ENCODE results near the gene C9orf43. TPM values are rescaled to one million over a fixed set of nuclear protein-coding genes. Genes with fewer than 3 reads are reported as not detected.

The C9orf43 gene
- total and polyA plus RNA-seq, 10 of the 15 experiments (the other 5 are each of a cell fraction or from before 2014, with no cell fraction given) = 0.08 to 0.79 (median 0.55) TPM

- ChIA-PET CTCF (interaction anchor here (1.2 kb wide), 1 partner anchor 13 kb away, joined by 3 read pairs; no protein-coding TSS in a partner anchor), RAD21 (ENCODE audit: unreplicated experiment) (no interaction called here), POLR2A (no interaction called here), SMC1A (ENCODE audit: uncharacterized antibody, unreplicated experiment) (interaction anchor here (1.3 kb wide), 1 partner anchor 38 kb away, joined by 3 read pairs; the partner anchor contains the start of gene ALAD)
- no peaks in the 10 kb centered on the region for H3K9me3 ChIP-seq (replicated peaks; ENCODE audit: control insufficient read depth, insufficient read depth, low read length)
- H4K20me1 ChIP-seq (ENCODE audit: control insufficient read depth, insufficient read depth) = no peaks in the 10 kb centered on the region
- no peak overlapping the region for H3K27ac ChIP-seq (ENCODE audit: control insufficient read depth, insufficient read depth)
- TF ChIP-seq TAF1 (IDR thresholded peaks at IDR 0.05; ENCODE audit: borderline replicate concordance, low read depth, low read length) = no peak
- TF ChIP-seq RCOR1 (conservative IDR thresholded peaks at IDR 0.05; ENCODE audit: low read depth, low read length) = no peak
- TF ChIP-seq KDM1A (IDR thresholded peaks at IDR 0.05; ENCODE audit: borderline replicate concordance) = no peak
- TF ChIP-seq ZBTB11 (CRISPR knock-in tag; IDR thresholded peaks at IDR 0.05) = no peak
- TF ChIP-seq USF2 (IDR thresholded peaks at IDR 0.05; ENCODE audit: borderline replicate concordance, low read depth, low read length) = no peak
- no peak for TF ChIP-seq HDGF (IDR thresholded peaks at IDR 0.05)
- TF ChIP-seq SUZ12 (IDR thresholded peaks at IDR 0.05; ENCODE audit: unreplicated experiment) = no peak
- no peak for TF ChIP-seq ESRRA (IDR thresholded peaks at IDR 0.05; ENCODE audit: low read length)
- TF ChIP-seq CBX3 (IDR thresholded peaks at IDR 0.05; ENCODE audit: borderline replicate concordance, low read depth) = no peak
- TF ChIP-seq EZH2 (IDR thresholded peaks at IDR 0.05; ENCODE audit: borderline replicate concordance, control insufficient read depth, low read depth, low read length) = no peak
- FAIRE-seq (no peak), ATAC-seq (no peak), DNase-seq (ENCODE audit: low read depth, low spot score) (no peak)
- no peak overlapping the region for H3K4me3 ChIP-seq
- 48% methylated on average over 3 of the region's 3 CpGs for WGBS (ENCODE audit: insufficient coverage, insufficient replicate concordance, low lambda C conversion rate, missing lambda C conversion rate)
- H3K27me3 ChIP-seq (replicated peaks in 1 of 2; ENCODE audit: control insufficient read depth in 2 of 2, insufficient read depth in 2 of 2, low read length in 1 of 2) = no peaks in the 10 kb centered on the region
- no peak overlapping the region for H3K4me2 ChIP-seq (ENCODE audit: control insufficient read depth, insufficient read depth)
- H3K9ac ChIP-seq (ENCODE audit: control insufficient read depth, insufficient read depth, low read length) = no peak overlapping the region
- no peak overlapping the region for H2AFZ ChIP-seq (ENCODE audit: control insufficient read depth, low read depth, low read length)
- BruUV-seq (replicated peaks) = no TSS peak
- no peaks in the 10 kb centered on the region for H3K36me3 ChIP-seq (ENCODE audit: control insufficient read depth in 2 of 2, insufficient read depth in 2 of 2, low read length in 1 of 2)
- no peaks in the 10 kb centered on the region for H3K79me2 ChIP-seq (ENCODE audit: control insufficient read depth, insufficient read depth, low read length)
- no peaks in the 10 kb centered on the region for H3K4me1 ChIP-seq (ENCODE audit: control insufficient read depth, insufficient read depth, low read length)
- intact Hi-C loops (cut with micrococcal nuclease; ENCODE audit: unreplicated experiment) (no loop called here), in situ Hi-C loops (cut with MboI) (no loop called here)
These were observed 47.2 kb upstream of the C9orf43 start for GRCh38 chr9:113363336-113363735.
